IPS DF 6.9 (cell line): ENCODE data around the gene TMEM26.

Source experiments
- DNase-seq: peaks from one replicate; pipeline ENCODE4 v3.0.0-alpha.2; 2013; ENCODE audit warnings: low read depth, low spot score
- H3K27ac ChIP-seq: one replicate; pipeline ENCODE4 v1.5.1; 2013; ENCODE audit warnings: low read length, control low read depth
- H3K27me3 ChIP-seq: 2 replicates; pipeline ENCODE4 v1.6.1; 2013; ENCODE audit warnings: mild to moderate bottlenecking, low read length; ENCODE audit not compliant: control insufficient read depth, insufficient read depth
- H3K36me3 ChIP-seq: 2 replicates; pipeline ENCODE4 v1.6.1; 2013; ENCODE audit warnings: low read length; ENCODE audit not compliant: control insufficient read depth, insufficient read depth
- H3K4me1 ChIP-seq: 2 replicates; pipeline ENCODE4 v1.6.1; 2013; ENCODE audit warnings: low read length; ENCODE audit not compliant: control insufficient read depth, insufficient read depth
- H3K4me3 ChIP-seq: 2 replicates; pipeline ENCODE4 v1.5.1; 2013; ENCODE audit warnings: mild to moderate bottlenecking, low read length
- H3K9me3 ChIP-seq: 2 replicates; pipeline ENCODE4 v1.6.1; 2013; ENCODE audit warnings: low read length, inconsistent platforms; ENCODE audit not compliant: control insufficient read depth, insufficient read depth
- WGBS: extraction: QIAGEN DNeasy Blood & Tissue Kit; methylation state at CpG from one replicate; pipeline ENCODE4 v1.1.7; 2013; ENCODE audit warnings: mixed read lengths, missing lambda C conversion rate; ENCODE audit not compliant: insufficient read length, insufficient coverage; 5-methylcytosine and 5-hydroxymethylcytosine counted together

TMEM26 gene

DNA sequence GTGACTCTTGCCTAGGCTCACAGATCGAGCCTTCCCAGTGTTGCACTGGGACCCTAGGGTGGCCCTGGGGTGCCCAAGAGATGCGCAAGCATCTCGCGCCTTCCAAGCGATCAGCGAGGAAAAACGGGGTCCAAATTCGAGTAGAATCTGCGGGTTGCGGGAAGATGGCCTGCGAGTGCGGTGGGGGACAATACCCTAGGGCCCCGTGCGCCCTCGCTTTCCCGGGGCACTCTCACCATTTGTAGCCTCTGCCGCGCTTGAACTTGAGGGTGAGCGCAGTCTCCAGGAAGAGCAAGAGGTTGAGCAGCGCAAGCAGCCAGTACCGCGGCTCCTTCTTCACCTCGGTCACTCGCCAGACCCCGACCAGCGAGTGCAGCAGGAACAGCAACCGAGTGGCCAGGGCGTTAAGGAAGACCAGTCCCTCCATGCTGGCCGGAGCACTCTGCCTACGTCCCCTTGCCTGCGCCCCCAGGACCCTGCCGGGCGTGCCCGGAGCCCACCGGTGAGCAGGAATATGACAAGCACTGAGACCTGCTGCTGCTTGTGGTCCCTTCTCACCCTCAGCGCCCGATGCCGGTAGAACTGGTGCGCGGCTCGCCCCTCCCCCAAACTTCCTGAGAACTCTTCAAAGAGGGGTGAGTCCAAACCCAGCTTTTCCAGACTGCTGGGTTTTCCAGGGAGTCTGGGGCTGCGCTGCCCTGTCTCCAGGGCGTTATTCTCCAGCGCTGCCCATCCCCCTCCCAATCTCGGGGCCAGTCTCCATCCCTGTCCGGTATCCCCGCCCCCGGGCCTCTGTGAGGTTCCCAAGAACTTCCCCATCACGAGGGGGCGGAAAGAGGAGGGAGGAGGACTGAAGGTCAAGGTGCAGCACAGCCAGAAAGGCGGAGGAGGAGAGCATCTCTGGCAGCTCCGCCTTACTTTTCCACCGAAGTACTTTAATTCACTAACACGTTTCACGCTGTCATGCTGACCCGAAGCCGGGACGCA, at the start of gene TMEM26:
Gene TMEM26 (minus strand): TSS at position 727 of the 987 bp plus-strand sequence. CDS start 300 bp downstream, at position 427.
- Histone ChIP-seq H3K27ac (no peak within 1 kb of the TSS), H3K27me3 (peaks cover 2% of the 10 kb centered on the region; the same call in 1 of the 2 replicates), H3K4me3 (peak within 1 kb of the TSS; percentile 46; the same call in 1 of the 2 replicates), H3K9me3 (no peaks in the 10 kb centered on the region), H3K4me1 (no peaks in the 10 kb centered on the region), H3K36me3 (no peaks in the 10 kb centered on the region)
- WGBS = no CpG with 5 or more reads among the region's 58 CpGs
- DNase-seq = no peak

DNA sequence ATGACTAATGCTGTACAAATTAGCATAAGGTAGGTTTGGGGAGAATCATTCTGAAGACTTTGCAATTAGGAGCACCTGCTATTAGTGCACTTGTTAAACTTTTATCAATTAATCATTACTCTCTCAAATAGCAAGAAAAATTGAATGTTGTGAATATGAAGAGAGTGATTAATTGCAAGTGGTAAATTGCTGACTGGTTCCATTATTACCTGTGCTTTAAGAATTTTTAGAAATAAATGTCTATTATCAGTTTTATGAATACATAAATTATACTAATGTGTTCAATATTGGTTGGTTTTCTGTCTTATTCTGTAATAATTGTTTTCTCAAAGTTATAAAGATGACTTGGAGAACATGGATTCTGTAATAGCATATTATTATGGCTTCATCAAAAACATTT, 47.3 kb upstream of the TMEM26 start:
- Histone ChIP-seq H3K4me1 (no peaks in the 10 kb centered on the region), H3K27me3 (no peaks in the 10 kb centered on the region), H3K36me3 (no peaks in the 10 kb centered on the region), H3K9me3 (no peaks in the 10 kb centered on the region), H3K27ac (no peak overlapping the region), H3K4me3 (no peak overlapping the region)
- no peak for DNase-seq

DNA sequence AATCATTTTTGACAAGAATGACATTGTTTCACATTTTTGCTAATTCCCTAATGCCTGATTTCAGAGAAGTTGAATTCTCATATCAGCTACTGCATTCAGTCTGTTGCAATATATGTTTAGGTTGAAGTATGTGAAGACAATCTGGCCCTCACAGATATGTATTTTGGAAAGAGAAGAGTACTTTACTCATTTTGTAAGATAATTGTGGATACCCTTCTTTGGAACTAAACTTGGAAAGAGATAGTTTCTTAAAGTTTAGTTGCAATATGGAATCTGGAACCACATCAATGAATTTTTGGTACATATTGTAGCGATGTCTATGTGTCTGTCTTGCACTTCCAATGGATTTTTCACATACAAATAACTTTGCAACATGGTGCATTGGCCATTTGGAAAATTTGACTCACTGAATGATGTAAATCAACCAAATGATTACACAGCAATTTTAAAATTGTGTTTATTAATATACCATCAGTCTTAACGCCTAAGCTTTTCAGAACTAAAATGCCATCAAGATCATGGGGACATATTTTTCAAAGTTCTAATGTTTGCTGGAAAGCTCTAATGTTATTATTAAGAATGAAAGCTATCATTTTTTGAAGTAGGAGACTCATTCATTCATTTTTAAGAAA, 39.3 kb upstream of the TMEM26 start:
- Histone ChIP-seq H3K27ac (no peak overlapping the region), H3K4me3 (no peak overlapping the region), H3K27me3 (no peaks in the 10 kb centered on the region), H3K36me3 (no peaks in the 10 kb centered on the region), H3K4me1 (0 out of 2 replicates have a peak, but pooled peaks cover 1% of the 10 kb centered on the region), H3K9me3 (no peaks in the 10 kb centered on the region)
- DNase-seq = no peak
- no CpG with 5 or more reads among the region's 2 CpGs for WGBS

DNA sequence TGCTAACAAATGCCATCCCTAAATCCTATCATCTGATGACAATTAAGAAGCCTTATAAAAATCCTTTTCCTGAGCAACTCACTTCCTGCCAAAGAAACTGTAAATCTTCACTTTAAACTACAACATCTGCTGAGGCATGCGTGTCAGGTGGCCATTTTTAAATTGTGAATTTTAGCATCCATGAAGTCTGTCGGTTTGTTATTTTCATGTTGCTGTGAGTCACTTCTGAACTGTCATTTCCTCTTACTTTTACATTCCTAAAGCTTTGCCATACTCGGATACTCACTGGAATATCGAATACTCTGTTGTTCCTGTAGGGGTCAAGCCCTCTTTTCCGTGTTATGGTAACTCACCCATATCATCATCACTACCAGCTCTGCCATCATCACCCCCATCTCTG, 34.3 kb upstream of the TMEM26 start:
- H3K4me1 ChIP-seq = 0 out of 2 replicates have a peak, but pooled peaks cover 1% of the 10 kb centered on the region
- no peak overlapping the region for H3K4me3 ChIP-seq
- no peaks in the 10 kb centered on the region for H3K36me3 ChIP-seq
- H3K27ac ChIP-seq = no peak overlapping the region
- no peaks in the 10 kb centered on the region for H3K27me3 ChIP-seq
- DNase-seq = no peak
- no peaks in the 10 kb centered on the region for H3K9me3 ChIP-seq
- no CpG with 5 or more reads among the region's 5 CpGs for WGBS

DNA sequence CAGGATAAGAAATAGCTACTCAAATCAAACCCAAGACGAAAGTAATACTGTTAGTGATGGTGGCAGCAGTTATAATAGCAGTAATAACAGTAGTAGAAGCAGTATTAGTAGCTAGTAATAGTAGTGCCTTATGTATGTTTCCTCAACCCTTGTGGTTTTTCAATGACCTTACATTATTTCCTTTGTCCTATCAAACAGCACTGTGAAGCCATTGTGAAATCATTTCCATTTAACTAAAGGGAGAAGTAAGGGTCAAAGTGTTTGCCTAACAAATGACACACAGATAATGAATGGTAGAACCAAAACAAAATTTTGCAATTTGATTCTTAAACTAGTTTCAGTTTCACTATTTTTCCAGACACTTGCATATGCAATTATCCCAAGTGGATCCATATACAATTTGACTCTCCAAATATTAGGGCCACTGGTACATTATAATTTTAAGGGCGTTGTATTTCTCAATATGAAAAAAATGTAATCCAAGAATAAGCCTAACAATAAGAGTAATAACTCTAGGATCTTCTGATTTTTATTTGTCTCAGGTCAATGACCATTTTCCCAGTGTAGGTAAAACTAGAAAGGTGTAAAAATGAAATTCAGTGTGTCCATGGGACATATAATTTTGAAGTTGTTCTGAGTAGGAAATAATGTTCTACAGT, 33.7 kb upstream of the TMEM26 start:
- Histone ChIP-seq H3K4me1 (0 out of 2 replicates have a peak, but pooled peaks cover 1% of the 10 kb centered on the region), H3K4me3 (no peak overlapping the region), H3K27me3 (no peaks in the 10 kb centered on the region), H3K27ac (no peak overlapping the region), H3K9me3 (no peaks in the 10 kb centered on the region), H3K36me3 (no peaks in the 10 kb centered on the region)
- WGBS = no CpG with 5 or more reads among the region's 2 CpGs
- no peak for DNase-seq

DNA sequence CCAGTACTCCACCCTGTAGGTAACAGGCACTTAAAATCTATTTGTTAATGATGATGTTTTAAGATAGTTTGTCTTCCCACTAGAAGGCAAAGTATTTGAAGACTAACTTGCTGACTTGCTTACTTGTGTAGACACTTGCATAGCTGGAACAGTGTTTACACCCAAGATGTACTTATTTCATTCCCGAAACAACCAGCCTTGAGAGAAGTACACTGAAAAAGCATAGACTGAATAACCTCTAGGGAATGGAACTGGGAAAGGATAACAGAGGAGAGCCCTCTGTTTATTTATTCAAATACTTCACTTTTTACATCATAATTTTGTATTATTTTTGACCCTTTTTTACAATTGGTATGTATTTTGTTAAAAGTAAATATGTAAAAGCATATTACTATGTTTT, 33.1 kb upstream of the TMEM26 start:
- H3K27ac ChIP-seq = no peak overlapping the region
- H3K4me3 ChIP-seq = no peak overlapping the region
- 0 out of 2 replicates have a peak, but pooled peaks cover 1% of the 10 kb centered on the region for H3K4me1 ChIP-seq
- no CpG with 5 or more reads among the region's 1 CpG for WGBS
- no peaks in the 10 kb centered on the region for H3K27me3 ChIP-seq
- DNase-seq = no peak
- no peaks in the 10 kb centered on the region for H3K36me3 ChIP-seq
- H3K9me3 ChIP-seq = no peaks in the 10 kb centered on the region

DNA sequence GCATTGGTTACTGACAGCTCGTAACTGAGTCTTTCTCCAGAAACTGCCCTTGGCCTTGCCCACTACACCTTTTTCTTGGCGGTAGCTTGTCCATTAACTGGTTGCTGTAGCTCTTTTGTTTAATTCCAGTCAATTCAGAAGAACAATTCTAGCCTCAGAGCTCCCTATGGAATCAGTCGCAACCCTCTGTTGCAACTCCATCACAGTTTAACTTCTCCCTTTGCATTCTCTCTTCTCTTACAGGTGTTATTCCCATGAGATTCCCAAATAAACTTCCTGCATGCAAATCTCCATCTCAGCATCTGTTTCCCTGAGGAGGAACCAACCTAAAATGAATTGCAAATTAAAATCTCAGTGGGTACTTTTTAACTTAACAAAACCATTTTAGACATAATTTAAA, 28.4 kb upstream of the TMEM26 start:
- DNase-seq = no peak
- no peak overlapping the region for H3K27ac ChIP-seq
- H3K4me3 ChIP-seq = no peak overlapping the region
- H3K9me3 ChIP-seq = no peaks in the 10 kb centered on the region
- H3K27me3 ChIP-seq = no peaks in the 10 kb centered on the region
- H3K4me1 ChIP-seq = no peaks in the 10 kb centered on the region
- WGBS = no CpG with 5 or more reads among the region's 3 CpGs
- H3K36me3 ChIP-seq = no peaks in the 10 kb centered on the region

DNA sequence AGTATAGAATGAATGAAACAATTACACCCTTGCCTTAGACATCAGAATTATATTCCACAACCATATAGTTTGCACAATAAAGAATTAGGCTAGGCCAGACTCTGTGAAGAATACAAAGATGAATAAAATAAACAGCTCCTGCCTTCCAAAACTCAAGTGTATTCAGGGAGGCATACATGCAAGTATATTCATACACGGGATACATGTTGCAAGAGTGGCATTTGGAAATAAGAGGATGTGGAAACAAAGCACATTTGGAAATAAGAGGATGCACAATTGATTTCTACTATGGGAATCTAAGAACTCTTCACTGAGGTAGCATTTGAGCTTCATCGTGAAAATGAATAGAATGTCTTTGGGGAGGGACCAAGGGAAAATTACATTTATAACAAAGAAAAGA, 27.0 kb upstream of the TMEM26 start:
- no peak for DNase-seq
- Histone ChIP-seq H3K27ac (no peak overlapping the region), H3K4me1 (no peaks in the 10 kb centered on the region), H3K9me3 (no peaks in the 10 kb centered on the region), H3K36me3 (no peaks in the 10 kb centered on the region), H3K4me3 (no peak overlapping the region), H3K27me3 (no peaks in the 10 kb centered on the region)
- no CpG with 5 or more reads among the region's 2 CpGs for WGBS

DNA sequence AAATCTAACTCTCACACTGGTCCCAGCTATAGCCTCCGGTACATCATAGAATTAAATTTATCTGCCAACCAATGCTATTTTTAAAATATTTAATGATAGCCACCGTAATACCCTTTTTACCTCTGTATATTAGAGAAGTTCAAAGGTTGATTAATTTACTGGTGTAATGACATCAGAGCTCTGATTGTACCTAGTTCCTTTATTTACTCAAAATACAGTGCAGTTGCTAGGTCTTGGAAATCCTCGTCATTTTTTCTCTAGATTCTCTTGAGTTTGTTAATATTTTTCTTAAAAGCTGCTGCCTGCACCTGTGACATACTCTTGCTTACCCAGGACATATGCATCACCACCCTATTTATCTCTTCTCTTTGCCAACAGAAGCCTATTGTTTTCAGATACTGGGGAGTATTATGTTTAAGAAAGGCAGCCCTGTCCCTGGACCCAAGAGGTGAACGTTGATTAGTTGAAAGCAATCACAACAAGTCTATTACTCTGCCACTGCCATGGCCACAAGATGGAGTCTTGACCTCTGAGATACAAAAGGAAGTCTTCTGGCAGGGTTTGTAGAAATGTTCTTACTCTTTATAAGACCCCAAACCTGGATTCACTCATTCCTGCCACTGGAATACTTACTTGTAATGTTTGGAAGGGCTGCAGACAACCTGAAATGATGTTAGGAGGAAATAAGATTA, 25.6 kb upstream of the TMEM26 start:
- no peak overlapping the region for H3K4me3 ChIP-seq
- H3K9me3 ChIP-seq = no peaks in the 10 kb centered on the region
- H3K36me3 ChIP-seq = no peaks in the 10 kb centered on the region
- no CpG with 5 or more reads among the region's 4 CpGs for WGBS
- DNase-seq = no peak
- no peak overlapping the region for H3K27ac ChIP-seq
- no peaks in the 10 kb centered on the region for H3K4me1 ChIP-seq
- H3K27me3 ChIP-seq = no peaks in the 10 kb centered on the region

DNA sequence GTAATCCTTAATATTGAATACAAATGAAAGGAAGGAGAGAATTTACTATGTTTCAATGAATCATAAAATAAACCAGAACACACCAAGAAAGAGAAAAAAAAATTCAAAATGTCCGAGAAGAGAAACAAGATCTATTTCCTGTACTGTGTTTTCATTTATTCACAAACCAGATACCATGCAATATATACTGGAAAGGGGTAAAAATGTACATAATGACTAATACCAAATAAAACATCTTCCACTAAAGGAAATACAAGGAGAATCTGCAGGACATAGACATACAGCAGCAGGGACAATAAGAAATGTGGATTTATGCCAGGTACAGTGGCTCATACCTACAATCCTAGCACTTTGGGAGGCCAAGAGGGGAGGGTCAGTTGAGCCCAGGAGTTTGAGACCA, 24.3 kb upstream of the TMEM26 start:
- no peak overlapping the region for H3K4me3 ChIP-seq
- no peak for DNase-seq
- no peak overlapping the region for H3K27ac ChIP-seq
- H3K9me3 ChIP-seq = no peaks in the 10 kb centered on the region
- no peaks in the 10 kb centered on the region for H3K36me3 ChIP-seq
- H3K4me1 ChIP-seq = no peaks in the 10 kb centered on the region
- WGBS = no CpG with 5 or more reads among the region's 1 CpG
- no peaks in the 10 kb centered on the region for H3K27me3 ChIP-seq
